Measurements from ENCODE around the gene PCDHA6.

GRCh38 chr5:140870221-140871201, 42.8 kb downstream of the PCDHA6 start:
- TF ChIP-seq POLR2AphosphoS5 (IDR thresholded peaks at IDR 0.05) = no peak
- TF ChIP-seq CTCF (IDR thresholded peaks at IDR 0.05) = no peak
